Measurements from ENCODE around the gene RBBP7.

GRCh38 chrX:16856744-16857143 is 13.4 kb downstream of the RBBP7 start:
- TF ChIP-seq, protein P1, sequence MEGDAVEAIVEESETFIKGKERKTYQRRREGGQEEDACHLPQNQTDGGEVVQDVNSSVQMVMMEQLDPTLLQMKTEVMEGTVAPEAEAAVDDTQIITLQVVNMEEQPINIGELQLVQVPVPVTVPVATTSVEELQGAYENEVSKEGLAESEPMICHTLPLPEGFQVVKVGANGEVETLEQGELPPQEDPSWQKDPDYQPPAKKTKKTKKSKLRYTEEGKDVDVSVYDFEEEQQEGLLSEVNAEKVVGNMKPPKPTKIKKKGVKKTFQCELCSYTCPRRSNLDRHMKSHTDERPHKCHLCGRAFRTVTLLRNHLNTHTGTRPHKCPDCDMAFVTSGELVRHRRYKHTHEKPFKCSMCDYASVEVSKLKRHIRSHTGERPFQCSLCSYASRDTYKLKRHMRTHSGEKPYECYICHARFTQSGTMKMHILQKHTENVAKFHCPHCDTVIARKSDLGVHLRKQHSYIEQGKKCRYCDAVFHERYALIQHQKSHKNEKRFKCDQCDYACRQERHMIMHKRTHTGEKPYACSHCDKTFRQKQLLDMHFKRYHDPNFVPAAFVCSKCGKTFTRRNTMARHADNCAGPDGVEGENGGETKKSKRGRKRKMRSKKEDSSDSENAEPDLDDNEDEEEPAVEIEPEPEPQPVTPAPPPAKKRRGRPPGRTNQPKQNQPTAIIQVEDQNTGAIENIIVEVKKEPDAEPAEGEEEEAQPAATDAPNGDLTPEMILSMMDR (IDR thresholded peaks at IDR 0.05) = no peak
- TF ChIP-seq POLR2A (IDR thresholded peaks at IDR 0.05) = no peak

Measured in thyroid gland (tissue), 4 donors.